ENCODE data around the gene KRTAP4-7.

- TF ChIP-seq EP300 (IDR thresholded peaks at IDR 0.05; ENCODE audit: borderline replicate concordance) (peak; percentile 91), ZBTB7A (IDR thresholded peaks at IDR 0.05; ENCODE audit: low read depth) (no peak), EGR1 (IDR thresholded peaks at IDR 0.05) (no peak), FOXM1 (IDR thresholded peaks at IDR 0.05; ENCODE audit: borderline replicate concordance, low read depth) (peak; percentile 74), RAD21 (IDR thresholded peaks at IDR 0.05; ENCODE audit: low read depth) (no peak), CREB1 (IDR thresholded peaks at IDR 0.05; ENCODE audit: low read depth) (no peak), REST (IDR thresholded peaks at IDR 0.05; ENCODE audit: low read depth) (no peak), YY1 (IDR thresholded peaks at IDR 0.05; ENCODE audit: low read depth) (no peak)
- TF ChIP-seq, protein P1, sequence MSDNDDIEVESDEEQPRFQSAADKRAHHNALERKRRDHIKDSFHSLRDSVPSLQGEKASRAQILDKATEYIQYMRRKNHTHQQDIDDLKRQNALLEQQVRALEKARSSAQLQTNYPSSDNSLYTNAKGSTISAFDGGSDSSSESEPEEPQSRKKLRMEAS (IDR thresholded peaks at IDR 0.05) = peak; percentile 30; the same call in 1 of the 2 replicates
Measured at GRCh38 chr17:41054025-41054424, 29.9 kb upstream of the KRTAP4-7 start.

Measured in Ishikawa (cell line).